Stomach (tissue), 9 donors: ENCODE data around the gene PPP1R10. TPM values are rescaled to one million over a fixed set of nuclear protein-coding genes. Genes with fewer than 3 reads are reported as not detected.

Experiments used
- DNase-seq, 2 donors: peaks; one replicate each; pipeline versions ENCODE4 v3.0.0 to v3.0.0-alpha.2; 2013 to 2019
- H3K27ac ChIP-seq, 5 donors: fragments of 200-600 bp in 4 of 5; sonication (generic) in 4 of 5; one replicate each; pipeline ENCODE4 v1.5.1; 2013 to 2019; ENCODE audit warnings: mild to moderate bottlenecking in 1 of 5, moderate library complexity in 1 of 5
- H3K27me3 ChIP-seq, 3 donors: fragments of 200-600 bp; sonication (generic); one replicate each; pipeline ENCODE4 v1.5.1; 2017 to 2019; ENCODE audit warnings: mixed run types in 1 of 3
- H3K36me3 ChIP-seq, 4 donors: fragments of 200-600 bp; sonication (generic); 1 replicate in 3 of 4; 2 replicates in 1 of 4; pipeline ENCODE4 v1.5.1; 2016 to 2019
- H3K4me1 ChIP-seq, 4 donors: fragments of 200-600 bp; sonication (generic); one replicate each; pipeline ENCODE4 v1.5.1; 2016 to 2019
- H3K4me3 ChIP-seq, 4 donors: fragments of 200-600 bp; sonication (generic) in 3 of 4; one replicate each; pipeline ENCODE4 v1.5.1; 2016 to 2019; ENCODE audit warnings: mild to moderate bottlenecking in 1 of 4
- H3K9me3 ChIP-seq, 4 donors: fragments of 200-600 bp; sonication (generic); one replicate each; pipeline ENCODE4 v1.5.1; 2016 to 2019
- EP300 ChIP-seq: sonication (generic); formaldehyde crosslinking; IDR thresholded peaks from one replicate; pipeline ENCODE4 v1.6.1; 2017; ENCODE audit warnings: antibody characterized with exemption
- POLR2A ChIP-seq, 4 donors: fragments of 450-650 bp; IDR thresholded peaks; one replicate each; pipeline ENCODE4 v1.6.1; 2016; ENCODE audit warnings: antibody characterized with exemption in 4 of 4, control low read depth in 2 of 4, mild to moderate bottlenecking in 1 of 4, moderate library complexity in 1 of 4
- POLR2AphosphoS5 ChIP-seq, 3 donors: sonication (generic); formaldehyde crosslinking; IDR thresholded peaks; one replicate each; pipeline ENCODE4 v1.6.1; 2016; ENCODE audit warnings: antibody characterized with exemption in 3 of 3
- WGBS, 5 donors: extraction: QIAGEN DNeasy Blood & Tissue Kit in 3 of 5; methylation state at CpG; one replicate each; pipeline versions ENCODE4 v1.1.5 to v1.1.7; 2013 to 2018; 5-methylcytosine and 5-hydroxymethylcytosine counted together
- intact Hi-C: fragments of 100-400 bp; cut with DNase I; formaldehyde crosslinking; loops from one replicate; pipeline ENCODE4 v1.15.1; 2023; ENCODE audit warnings: low total_unique reads
- polyA plus RNA-seq, 3 donors: library from polyadenylated mRNA; stranded (reverse); fragments of 200-250 nt; gene quantifications; one replicate each; pipeline ENCODE4 v1.2.3, GENCODE V29; 2013
- total RNA-seq, 5 donors: library from RNA; depleted of rRNA; stranded (reverse); fragments of >200 nt; gene quantifications; one replicate each; pipeline versions ENCODE4 v1.1.0 to v1.2.3, GENCODE V29; 2014 to 2016
- TF ChIP-seq, protein P1 (sequence below), 7 experiments: fragments of 450-650 bp in 4 of 7; fragments of 200-600 bp in 3 of 7; sonication (generic) in 3 of 7; IDR thresholded peaks; one replicate each; pipeline ENCODE4 v1.5.1; 2016 to 2019; ENCODE audit warnings: antibody characterized with exemption in 7 of 7, control low read depth in 2 of 7, mild to moderate bottlenecking in 1 of 7
- donor health status: healthy with polysubstance abuse.
- donor health status: Bipolar disorder and iron deficiency.
- donor health status: healthy.

PPP1R10 gene
- total and polyA plus RNA-seq, 8 donors: 9.9 to 164 (median 34.1) TPM

DNA sequence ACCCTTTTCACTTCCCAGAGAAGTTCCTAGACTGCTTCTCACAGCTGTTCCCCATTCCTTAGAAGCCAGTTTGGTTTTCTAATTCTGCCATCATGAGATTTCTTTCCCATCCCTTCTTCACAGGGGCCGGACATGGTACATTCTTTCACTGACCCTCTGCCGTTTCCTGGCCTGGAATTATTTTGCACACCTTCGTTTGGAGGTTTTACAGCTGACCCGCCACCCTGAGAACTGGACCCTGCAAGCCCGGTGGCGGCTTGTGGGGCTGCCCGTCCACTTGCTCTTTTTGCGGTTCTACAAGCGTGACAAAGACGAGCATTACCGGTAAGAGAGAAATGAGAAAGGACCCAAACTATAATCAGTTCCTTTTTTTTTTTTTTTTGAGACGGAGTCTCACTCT lies 34.1 kb upstream of the PPP1R10 start:
- peaks cover 10 to 24% (median 21%) of the 10 kb centered on the region in 4 donors for H3K4me1 ChIP-seq
- 90 to 95% (median 93%) methylated on average over 12 of the region's 12 CpGs for WGBS, 5 donors
- DNase-seq: no peak
- intact Hi-C loops: no loop called here
- H3K36me3 ChIP-seq: peaks cover 50 to 65% (median 65%) of the 10 kb centered on the region in 4 donors
- no peaks in the 10 kb centered on the region for H3K27me3 ChIP-seq
- TF ChIP-seq POLR2A (IDR thresholded peaks at IDR 0.05) (no peak), EP300 (no peak), POLR2AphosphoS5 (IDR thresholded peaks at IDR 0.05) (no peak)
- TF ChIP-seq, protein P1, sequence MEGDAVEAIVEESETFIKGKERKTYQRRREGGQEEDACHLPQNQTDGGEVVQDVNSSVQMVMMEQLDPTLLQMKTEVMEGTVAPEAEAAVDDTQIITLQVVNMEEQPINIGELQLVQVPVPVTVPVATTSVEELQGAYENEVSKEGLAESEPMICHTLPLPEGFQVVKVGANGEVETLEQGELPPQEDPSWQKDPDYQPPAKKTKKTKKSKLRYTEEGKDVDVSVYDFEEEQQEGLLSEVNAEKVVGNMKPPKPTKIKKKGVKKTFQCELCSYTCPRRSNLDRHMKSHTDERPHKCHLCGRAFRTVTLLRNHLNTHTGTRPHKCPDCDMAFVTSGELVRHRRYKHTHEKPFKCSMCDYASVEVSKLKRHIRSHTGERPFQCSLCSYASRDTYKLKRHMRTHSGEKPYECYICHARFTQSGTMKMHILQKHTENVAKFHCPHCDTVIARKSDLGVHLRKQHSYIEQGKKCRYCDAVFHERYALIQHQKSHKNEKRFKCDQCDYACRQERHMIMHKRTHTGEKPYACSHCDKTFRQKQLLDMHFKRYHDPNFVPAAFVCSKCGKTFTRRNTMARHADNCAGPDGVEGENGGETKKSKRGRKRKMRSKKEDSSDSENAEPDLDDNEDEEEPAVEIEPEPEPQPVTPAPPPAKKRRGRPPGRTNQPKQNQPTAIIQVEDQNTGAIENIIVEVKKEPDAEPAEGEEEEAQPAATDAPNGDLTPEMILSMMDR (IDR thresholded peaks at IDR 0.05): no peak
- H3K4me3 ChIP-seq: no peak overlapping the region
- H3K27ac ChIP-seq: no peak overlapping the region
- H3K9me3 ChIP-seq: no peaks in the 10 kb centered on the region

DNA sequence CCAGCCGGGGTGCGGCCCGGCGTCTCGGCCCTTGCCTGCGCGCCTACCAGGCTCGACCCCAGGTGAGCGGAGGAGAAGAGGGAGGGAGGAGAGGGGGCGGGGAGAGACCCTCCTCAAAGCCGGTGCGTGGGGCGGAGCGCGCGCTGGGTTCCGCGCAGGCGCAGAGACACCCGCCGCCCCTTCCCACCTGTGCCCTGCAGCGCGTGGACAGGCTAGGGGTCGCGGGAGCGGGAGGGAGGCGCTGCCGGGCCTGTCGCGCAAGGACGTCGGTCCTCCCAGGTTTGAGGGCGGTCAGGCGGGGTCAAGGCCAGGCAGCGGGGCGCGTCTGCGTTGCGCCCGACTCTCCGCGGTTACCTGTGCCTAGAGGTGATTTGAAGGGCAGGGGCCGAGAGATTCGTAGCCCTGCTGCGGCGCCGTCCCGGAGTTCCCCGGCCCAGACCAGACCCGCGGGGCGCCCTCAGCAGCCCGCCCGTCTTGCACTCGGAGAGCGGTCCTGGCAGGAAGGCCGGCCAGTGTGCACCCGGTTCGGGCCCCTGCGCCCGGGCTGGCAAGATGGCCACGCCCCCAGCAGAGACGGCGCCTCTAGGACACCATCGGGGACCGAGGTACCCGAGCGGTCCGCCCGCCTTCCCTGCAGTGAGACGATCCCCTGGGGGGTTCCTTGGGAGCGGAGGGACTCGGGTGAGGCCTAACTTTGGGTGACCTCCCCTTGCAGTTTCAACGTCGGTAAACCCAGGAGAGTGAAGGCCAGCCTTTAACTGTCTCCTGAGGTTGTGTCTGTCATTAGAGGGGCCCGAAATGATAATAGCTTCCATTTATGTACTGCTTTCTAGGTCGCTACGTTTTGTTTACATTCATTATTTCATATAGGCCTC lies 30.4 kb upstream of the PPP1R10 start:
- Histone ChIP-seq H3K27me3 (no peaks in the 10 kb centered on the region), H3K36me3 (peaks cover 14 to 63% (median 60%) of the 10 kb centered on the region in 4 donors), H3K4me1 (peaks cover 11 to 30% (median 26%) of the 10 kb centered on the region in 4 donors), H3K27ac (peak overlapping the region; percentile 92 to 98 (median 97)), H3K9me3 (no peaks in the 10 kb centered on the region), H3K4me3 (peak overlapping the region; percentile 71 to 96 (median 92))
- intact Hi-C loops: no loop called here
- 0 to 1% (median 0%) methylated on average over 11 to 78 of the region's 78 CpGs for WGBS, 5 donors
- TF ChIP-seq, protein P1 (IDR thresholded peaks at IDR 0.05): no peak
- TF ChIP-seq POLR2AphosphoS5 (IDR thresholded peaks at IDR 0.05) (peak in 2 of 3 donors; percentile 32), EP300 (no peak), POLR2A (IDR thresholded peaks at IDR 0.05) (no peak)
- DNase-seq: peak; percentile 80 to 90

DNA sequence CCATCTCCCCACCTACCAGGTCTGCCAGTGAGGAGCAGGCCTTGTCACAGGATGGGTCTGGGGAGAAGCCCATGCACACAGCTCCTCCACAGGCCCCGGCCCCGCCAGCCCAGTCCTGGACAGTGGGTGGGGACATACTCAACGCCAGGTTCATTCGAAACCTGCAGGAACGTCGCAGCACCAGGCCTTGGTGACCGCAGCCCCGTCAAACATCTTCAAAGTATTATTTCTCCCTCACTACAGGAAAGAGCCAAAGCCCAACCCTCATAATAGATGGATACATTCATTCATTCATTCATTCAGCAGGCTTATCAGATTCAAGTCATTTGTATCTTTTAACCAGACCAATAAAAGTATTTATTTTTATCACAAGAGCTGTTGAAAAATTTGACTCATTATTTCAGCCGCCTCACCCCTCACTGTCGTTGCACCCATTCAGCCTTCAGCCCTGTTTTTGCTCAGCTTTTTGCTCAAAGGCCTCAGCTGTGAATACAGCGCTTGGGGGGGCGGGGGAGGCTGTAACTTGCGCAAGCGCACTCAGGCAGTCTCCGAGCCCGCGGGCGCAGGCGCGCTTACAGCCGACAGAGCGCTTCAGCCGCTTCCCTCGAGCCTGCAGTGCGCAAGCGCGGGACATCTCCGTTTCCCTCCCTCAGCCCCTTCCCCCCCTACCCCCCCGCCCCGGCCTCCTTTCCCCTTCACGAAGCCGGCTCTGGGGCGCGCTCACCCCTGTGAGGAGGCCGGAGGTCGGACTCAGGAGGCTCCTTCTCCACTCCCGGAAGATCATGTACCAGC lies 29.6 kb upstream of the PPP1R10 start, which contains the start of gene C6orf136:
C6orf136 (plus strand) TSS at position 684 of the 792 bp plus-strand sequence; CDS start at position 783, 99 bp downstream.
- no peaks in the 10 kb centered on the region for H3K9me3 ChIP-seq
- H3K4me1 ChIP-seq: peaks cover 11 to 30% (median 26%) of the 10 kb centered on the region in 4 donors
- peak within 1 kb of the TSS; percentile 92 to 98 (median 97) for H3K27ac ChIP-seq
- intact Hi-C loops: no loop called here
- H3K36me3 ChIP-seq: peaks cover 5 to 63% (median 60%) of the 10 kb centered on the region in 4 donors
- H3K4me3 ChIP-seq: peak within 1 kb of the TSS; percentile 71 to 96 (median 92)
- 5 to 12% (median 8%) methylated on average over 32 to 37 of the region's 37 CpGs for WGBS, 5 donors
- DNase-seq: peak; percentile 95 to 98
- peak in 2 of 3 donors; percentile 45 to 69 for TF ChIP-seq POLR2AphosphoS5 (IDR thresholded peaks at IDR 0.05)
- TF ChIP-seq, protein P1 (IDR thresholded peaks at IDR 0.05): no peak
- no peaks in the 10 kb centered on the region for H3K27me3 ChIP-seq

DNA sequence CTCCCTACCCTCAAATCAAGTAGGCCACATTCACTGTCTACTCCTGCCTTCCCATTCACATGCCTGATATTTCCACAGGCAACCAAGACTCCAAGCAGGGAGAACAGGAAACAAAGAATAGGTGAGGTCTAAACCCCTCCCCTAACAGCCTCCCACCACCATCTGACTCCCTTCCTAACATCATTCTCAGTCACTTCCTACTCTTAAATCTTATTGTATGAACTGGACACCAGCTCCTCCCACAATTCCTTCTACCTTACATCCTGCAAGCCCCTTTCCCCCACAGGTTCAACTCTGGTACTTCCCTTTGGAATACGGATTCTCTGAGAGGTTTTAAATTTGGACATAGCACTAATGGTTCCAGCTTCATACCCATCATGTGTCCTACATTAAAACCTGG lies 28.9 kb upstream of the PPP1R10 start:
- 58 to 77% (median 68%) methylated on average over 1 of the region's 1 CpG for WGBS, 5 donors
- Histone ChIP-seq H3K36me3 (peaks cover 0 to 63% (median 60%) of the 10 kb centered on the region in 4 donors), H3K27me3 (no peaks in the 10 kb centered on the region), H3K27ac (peak overlapping the region in 3 of 5 donors; percentile 93 to 98 (median 97)), H3K4me1 (peaks cover 11 to 30% (median 26%) of the 10 kb centered on the region in 4 donors), H3K9me3 (no peaks in the 10 kb centered on the region), H3K4me3 (peak overlapping the region in 2 of 4 donors; percentile 93 to 96)
- intact Hi-C loops: no loop called here
- no peak for DNase-seq
- TF ChIP-seq POLR2A (IDR thresholded peaks at IDR 0.05) (no peak), POLR2AphosphoS5 (IDR thresholded peaks at IDR 0.05) (no peak), EP300 (no peak)
- TF ChIP-seq, protein P1 (IDR thresholded peaks at IDR 0.05): no peak
